Lower leg skin (tissue), 4 donors: Measurements from ENCODE around the gene FKBP11. TPM values are rescaled to one million over a fixed set of nuclear protein-coding genes. Genes with fewer than 3 reads are reported as not detected.

ENCODE experiments used
- DNase-seq, 2 donors: peaks; one replicate each; pipeline ENCODE4 v3.0.0-alpha.2; 2019; ENCODE audit warnings: low spot score in 2 of 2
- H3K4me3 ChIP-seq: fragments of 200-600 bp; sonication (generic); 2 replicates; pipeline ENCODE4 v1.5.1; 2017; ENCODE audit warnings: mild to moderate bottlenecking, low read depth; ENCODE audit not compliant: poor library complexity, severe bottlenecking
- POLR2A ChIP-seq, 2 donors: fragments of 450-650 bp; IDR thresholded peaks; one replicate each; pipeline ENCODE4 v1.6.1; 2016 to 2017; ENCODE audit warnings: antibody characterized with exemption in 2 of 2, mild to moderate bottlenecking in 1 of 2, moderate library complexity in 1 of 2
- whole genome bisulfite sequencing, 2 donors: methylation state at CpG; one replicate each; pipeline ENCODE4 v1.1.5; 2018; 5-methylcytosine and 5-hydroxymethylcytosine counted together
- intact Hi-C: fragments of 100-400 bp; cut with DNase I; formaldehyde crosslinking; loops from one replicate; pipeline ENCODE4 v1.15.0; 2023; ENCODE audit warnings: low total_unique reads
- total RNA-seq, 4 donors: library from RNA; depleted of rRNA; stranded (reverse); fragments of >200 nt; gene quantifications; one replicate each; pipeline ENCODE4 v1.1.0, GENCODE V29; 2016
- TF ChIP-seq, protein P1 (sequence below), 3 donors: fragments of 450-650 bp; IDR thresholded peaks; one replicate each; pipeline ENCODE4 v1.5.1; 2016; ENCODE audit warnings: antibody characterized with exemption in 3 of 3, mild to moderate bottlenecking in 3 of 3, moderate library complexity in 2 of 3

FKBP11 gene
- total RNA-seq, 4 donors from 2014 or later: 4.3 to 8.7 (median 7.9) TPM

DNA sequence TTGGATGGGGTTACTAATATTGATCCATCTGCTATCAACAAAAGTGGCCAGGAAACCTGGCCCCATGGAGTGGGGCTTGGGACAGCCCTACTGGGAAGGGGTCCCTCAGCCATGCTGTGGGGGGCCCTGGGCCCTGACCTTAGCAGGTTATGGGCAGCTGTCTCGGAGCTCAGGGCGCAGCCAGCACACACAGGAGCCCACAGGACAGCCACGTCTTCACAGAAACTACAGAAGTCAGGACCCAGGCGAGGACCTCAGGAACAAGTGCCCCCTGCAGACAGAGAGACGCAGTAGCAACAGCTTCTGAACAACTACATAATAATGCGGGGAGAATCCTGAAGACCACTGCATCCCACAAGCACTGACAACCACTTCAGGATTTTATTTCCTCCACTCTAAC is 11.9 kb upstream of the FKBP11 start:
- no peak for TF ChIP-seq POLR2A (IDR thresholded peaks at IDR 0.05)
- TF ChIP-seq, protein P1, sequence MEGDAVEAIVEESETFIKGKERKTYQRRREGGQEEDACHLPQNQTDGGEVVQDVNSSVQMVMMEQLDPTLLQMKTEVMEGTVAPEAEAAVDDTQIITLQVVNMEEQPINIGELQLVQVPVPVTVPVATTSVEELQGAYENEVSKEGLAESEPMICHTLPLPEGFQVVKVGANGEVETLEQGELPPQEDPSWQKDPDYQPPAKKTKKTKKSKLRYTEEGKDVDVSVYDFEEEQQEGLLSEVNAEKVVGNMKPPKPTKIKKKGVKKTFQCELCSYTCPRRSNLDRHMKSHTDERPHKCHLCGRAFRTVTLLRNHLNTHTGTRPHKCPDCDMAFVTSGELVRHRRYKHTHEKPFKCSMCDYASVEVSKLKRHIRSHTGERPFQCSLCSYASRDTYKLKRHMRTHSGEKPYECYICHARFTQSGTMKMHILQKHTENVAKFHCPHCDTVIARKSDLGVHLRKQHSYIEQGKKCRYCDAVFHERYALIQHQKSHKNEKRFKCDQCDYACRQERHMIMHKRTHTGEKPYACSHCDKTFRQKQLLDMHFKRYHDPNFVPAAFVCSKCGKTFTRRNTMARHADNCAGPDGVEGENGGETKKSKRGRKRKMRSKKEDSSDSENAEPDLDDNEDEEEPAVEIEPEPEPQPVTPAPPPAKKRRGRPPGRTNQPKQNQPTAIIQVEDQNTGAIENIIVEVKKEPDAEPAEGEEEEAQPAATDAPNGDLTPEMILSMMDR (IDR thresholded peaks at IDR 0.05): no peak
- 88 to 93% methylated on average over 6 of the region's 6 CpGs for WGBS, 2 donors
- intact Hi-C loops: no loop called here
- DNase-seq: no peak
- H3K4me3 ChIP-seq: no peak overlapping the region

DNA sequence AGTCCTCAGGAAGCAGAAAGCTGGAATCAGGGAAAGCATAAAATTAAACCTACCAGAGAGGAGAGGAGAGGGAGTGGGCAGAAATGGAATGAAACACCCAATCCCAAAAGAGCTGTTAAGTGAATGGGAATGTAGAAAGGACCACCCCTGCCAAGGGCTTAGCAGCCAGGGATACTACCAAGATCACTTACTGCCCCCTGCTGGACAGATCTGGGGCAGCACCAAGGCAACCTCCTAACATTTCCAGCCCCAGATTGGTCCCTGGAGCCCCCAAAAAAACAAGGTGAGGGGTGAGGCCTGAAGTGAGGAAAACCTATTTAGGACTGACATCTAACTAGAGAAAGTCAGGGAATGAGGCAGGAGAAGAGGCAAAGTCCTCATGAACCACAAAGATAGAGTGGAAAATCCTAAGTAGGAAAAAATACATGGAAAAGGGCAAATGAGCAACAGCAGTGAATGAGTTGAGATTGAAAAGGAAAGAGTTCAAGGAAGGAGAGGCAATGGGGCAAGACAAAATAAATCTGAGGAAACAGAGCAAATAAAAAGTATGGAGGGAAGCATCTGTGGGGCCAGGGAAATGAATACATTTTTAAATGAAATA is 11.2 kb upstream of the FKBP11 start:
- intact Hi-C loops: no loop called here

DNA sequence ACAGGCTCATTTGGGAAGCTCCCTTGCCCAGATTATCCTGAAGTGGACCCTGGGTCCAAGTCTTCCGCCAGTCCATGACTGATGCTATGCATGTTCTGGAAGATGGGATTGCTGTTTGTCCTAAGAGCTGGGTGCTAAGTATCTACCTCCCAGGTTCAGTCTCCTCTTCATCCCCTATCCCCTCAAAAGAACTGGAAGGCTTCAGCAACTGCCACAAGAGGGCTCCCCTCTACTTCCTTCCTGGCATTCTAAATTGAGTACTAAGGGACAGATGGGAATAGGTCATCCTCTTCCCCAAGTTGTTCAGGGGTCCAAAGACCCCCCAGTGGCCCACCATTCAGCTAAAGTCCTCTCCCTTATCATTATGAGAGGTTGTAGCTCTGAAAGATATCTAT is 9.0 kb upstream of the FKBP11 start:
- intact Hi-C loops: no loop called here

More for the DNA sequence above, 11.2 kb upstream of the FKBP11 start:
- DNase-seq: peak; percentile 49 to 92
- no peak overlapping the region for H3K4me3 ChIP-seq
- TF ChIP-seq, protein P1 (IDR thresholded peaks at IDR 0.05): no peak
- TF ChIP-seq POLR2A (IDR thresholded peaks at IDR 0.05): no peak

DNA sequence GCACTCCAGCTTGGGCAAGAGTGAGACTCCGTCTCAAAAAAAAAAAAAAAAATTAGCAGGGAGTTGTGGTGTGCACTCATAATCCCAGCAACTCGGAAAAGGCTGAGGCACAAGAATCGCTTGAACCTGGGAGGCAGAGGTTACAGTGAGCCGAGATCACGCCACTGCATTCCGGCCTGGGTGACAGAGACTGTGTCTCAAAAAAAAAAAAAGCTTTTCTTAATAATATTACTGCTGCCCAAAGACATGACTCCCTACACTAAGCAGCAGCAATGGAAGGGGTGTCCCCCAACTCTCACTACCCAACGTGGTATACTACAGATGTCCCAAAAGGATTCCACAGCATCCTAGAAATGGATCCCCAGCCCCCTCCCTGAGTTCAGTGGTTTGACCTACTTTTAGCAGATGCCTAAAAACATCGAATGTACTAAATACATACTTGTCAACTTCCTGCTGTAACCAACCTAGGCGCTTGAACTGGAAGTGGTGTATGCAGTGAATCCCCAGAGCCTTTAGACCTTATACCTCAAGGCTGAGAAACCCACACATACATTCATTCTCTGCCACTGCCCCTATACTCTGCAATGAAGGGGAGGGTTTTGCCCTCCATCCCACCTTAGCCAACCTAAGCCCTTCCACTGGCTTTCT is 8.5 kb upstream of the FKBP11 start:
- TF ChIP-seq, protein P1 (IDR thresholded peaks at IDR 0.05): no peak
- no peak overlapping the region for H3K4me3 ChIP-seq
- WGBS, 2 donors: 83 to 87% methylated on average over 9 of the region's 9 CpGs
- DNase-seq: no peak
- intact Hi-C loops: no loop called here

More for the DNA sequence above, 9.0 kb upstream of the FKBP11 start:
- WGBS, 2 donors: 100% methylated on average over 1 of the region's 1 CpG
- no peak overlapping the region for H3K4me3 ChIP-seq
- no peak for DNase-seq
- no peak for TF ChIP-seq POLR2A (IDR thresholded peaks at IDR 0.05)
- TF ChIP-seq, protein P1 (IDR thresholded peaks at IDR 0.05): no peak

DNA sequence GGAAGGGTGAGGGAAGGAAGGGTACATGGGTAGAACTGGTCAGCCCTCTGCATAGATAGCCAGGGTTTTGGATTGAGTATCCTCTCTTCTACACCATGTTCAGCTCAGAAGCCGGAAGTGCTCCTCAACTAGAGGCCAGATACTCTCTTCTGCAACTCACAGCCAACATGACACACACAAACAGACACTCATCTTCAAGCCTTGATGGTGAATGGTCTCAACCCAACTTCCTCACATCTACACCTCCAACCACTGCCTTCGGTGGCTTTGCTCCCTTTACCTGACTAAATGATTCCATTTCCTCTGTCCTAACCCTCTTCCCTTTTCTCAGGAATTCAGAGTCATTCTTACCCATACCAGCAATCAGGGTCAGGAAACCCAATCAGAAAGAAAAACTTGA is 7.6 kb upstream of the FKBP11 start:
- no peak for TF ChIP-seq POLR2A (IDR thresholded peaks at IDR 0.05)
- TF ChIP-seq, protein P1 (IDR thresholded peaks at IDR 0.05): no peak

DNA sequence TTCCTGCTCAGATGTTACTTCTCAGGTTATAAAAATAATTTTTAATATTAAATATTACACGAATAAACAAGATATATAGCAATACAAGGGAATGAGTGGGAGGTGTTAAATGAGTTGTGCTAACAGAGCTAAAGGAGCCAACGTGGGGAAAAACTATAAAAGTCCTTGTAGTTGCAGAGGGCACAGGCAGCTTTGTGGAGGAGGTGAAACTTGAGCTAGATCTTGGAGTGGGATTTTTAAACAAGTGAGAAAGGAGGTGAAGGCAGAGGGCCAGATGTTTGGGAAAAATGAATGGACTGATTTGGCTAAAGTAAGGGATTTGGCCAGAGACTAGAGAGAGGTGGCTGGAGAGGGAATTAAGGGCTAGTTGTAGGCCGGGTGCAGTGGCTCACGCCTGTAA is 5.2 kb upstream of the FKBP11 start:
- no peak overlapping the region for H3K4me3 ChIP-seq
- no peak for TF ChIP-seq POLR2A (IDR thresholded peaks at IDR 0.05)
- TF ChIP-seq, protein P1 (IDR thresholded peaks at IDR 0.05): no peak
- WGBS, 2 donors: 85 to 89% methylated on average over 4 of the region's 4 CpGs
- intact Hi-C loops: no loop called here
- no peak for DNase-seq

More for the DNA sequence above, 7.6 kb upstream of the FKBP11 start:
- DNase-seq: no peak
- 69 to 73% methylated on average over 2 of the region's 2 CpGs for WGBS, 2 donors
- no peak overlapping the region for H3K4me3 ChIP-seq
- intact Hi-C loops: no loop called here
